ENCODE measurements around the gene CAMK2A. TPM values are rescaled to one million over a fixed set of nuclear protein-coding genes. Genes with fewer than 3 reads are reported as not detected.

CAMK2A gene
- total and polyA plus RNA-seq, 10 donors: 0.03 to 1.1 (median 0.66) TPM; not detected in 2

DNA sequence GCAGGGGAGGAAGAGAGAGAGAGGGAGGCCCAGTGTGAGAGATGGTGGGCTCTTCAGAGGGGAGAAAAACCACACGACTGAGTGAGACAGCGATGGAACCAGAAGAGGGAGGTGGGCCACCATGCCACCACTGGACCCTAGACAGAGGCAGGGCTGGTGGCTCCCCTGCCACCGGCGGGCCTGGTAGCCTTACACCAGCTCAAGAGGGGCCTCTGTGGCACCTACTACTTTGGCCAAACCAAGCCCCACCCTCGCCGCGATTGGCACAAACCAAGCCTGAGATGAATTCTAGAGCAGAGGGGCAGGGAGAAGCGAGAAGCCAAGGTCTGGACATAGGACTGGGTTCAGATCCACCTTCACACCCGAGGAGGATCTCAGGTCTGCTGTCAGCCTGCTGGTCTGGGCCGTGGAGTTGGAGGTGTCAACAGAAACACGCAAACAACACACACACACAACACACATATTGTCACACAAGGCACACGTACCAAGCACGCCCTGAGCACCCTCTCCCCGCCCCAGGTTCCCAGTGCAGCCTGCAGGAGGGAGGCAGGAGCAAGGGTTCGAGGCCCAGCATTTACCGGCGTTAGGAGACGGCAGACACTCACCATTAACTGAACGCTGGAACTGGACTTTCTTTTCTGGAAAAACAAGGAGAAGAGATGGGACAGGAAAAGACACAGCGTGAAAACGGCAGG lies 50.3 kb downstream of the CAMK2A start:
- Histone ChIP-seq H3K4me1 (peaks cover 0 to 13% (median 9%) of the 10 kb centered on the region in 6 donors), H3K36me3 (no peaks in the 10 kb centered on the region), H3K27ac (no peak overlapping the region), H3K27me3 (replicated peaks in 1 of 7) (no peaks in the 10 kb centered on the region), H3K4me3 (no peak overlapping the region), H3K9me3 (no peaks in the 10 kb centered on the region)
- TF ChIP-seq POLR2A (IDR thresholded peaks at IDR 0.05): no peak
- TF ChIP-seq, protein P1, sequence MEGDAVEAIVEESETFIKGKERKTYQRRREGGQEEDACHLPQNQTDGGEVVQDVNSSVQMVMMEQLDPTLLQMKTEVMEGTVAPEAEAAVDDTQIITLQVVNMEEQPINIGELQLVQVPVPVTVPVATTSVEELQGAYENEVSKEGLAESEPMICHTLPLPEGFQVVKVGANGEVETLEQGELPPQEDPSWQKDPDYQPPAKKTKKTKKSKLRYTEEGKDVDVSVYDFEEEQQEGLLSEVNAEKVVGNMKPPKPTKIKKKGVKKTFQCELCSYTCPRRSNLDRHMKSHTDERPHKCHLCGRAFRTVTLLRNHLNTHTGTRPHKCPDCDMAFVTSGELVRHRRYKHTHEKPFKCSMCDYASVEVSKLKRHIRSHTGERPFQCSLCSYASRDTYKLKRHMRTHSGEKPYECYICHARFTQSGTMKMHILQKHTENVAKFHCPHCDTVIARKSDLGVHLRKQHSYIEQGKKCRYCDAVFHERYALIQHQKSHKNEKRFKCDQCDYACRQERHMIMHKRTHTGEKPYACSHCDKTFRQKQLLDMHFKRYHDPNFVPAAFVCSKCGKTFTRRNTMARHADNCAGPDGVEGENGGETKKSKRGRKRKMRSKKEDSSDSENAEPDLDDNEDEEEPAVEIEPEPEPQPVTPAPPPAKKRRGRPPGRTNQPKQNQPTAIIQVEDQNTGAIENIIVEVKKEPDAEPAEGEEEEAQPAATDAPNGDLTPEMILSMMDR (IDR thresholded peaks at IDR 0.05 in 8 of 11, conservative IDR thresholded peaks at IDR 0.05 in 3 of 11): no peak
- no peak for TF ChIP-seq POLR2AphosphoS5 (IDR thresholded peaks at IDR 0.05)
- 82 to 94% (median 90%) methylated on average over 19 to 21 of the region's 21 CpGs for WGBS, 5 donors
- DNase-seq: no peak
- intact Hi-C loops (cut with DNase I; ENCODE audit: low total_unique reads): no loop called here

DNA sequence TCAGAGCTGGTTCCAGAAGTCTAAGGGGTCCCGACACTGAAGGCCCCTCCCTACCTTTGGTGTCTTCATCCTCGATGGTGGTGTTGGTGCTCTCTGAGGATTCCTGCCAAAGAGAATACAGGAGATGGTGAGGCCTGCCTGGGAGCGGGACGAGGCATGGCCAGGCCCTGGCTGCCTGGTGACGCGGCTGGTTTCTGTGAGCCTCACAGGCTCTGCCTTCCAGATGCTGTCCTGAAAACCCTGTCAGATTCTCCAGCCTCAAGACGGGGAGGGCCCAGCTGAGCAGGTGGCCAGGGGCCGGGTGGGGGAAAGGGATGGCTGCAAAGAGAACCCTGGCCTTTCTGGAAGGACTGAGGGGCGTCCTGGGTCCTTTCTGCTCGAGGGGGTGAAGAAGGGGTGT lies 50.9 kb downstream of the CAMK2A start:
- Histone ChIP-seq H3K27me3 (replicated peaks in 1 of 7) (no peaks in the 10 kb centered on the region), H3K27ac (no peak overlapping the region), H3K36me3 (no peaks in the 10 kb centered on the region), H3K4me1 (peaks cover 0 to 15% (median 10%) of the 10 kb centered on the region in 6 donors), H3K4me3 (no peak overlapping the region), H3K9me3 (no peaks in the 10 kb centered on the region)
- intact Hi-C loops (cut with DNase I; ENCODE audit: low total_unique reads): no loop called here
- WGBS, 5 donors: 78 to 91% (median 86%) methylated on average over 10 of the region's 10 CpGs
- DNase-seq: no peak
- TF ChIP-seq, protein P1 (IDR thresholded peaks at IDR 0.05 in 8 of 11, conservative IDR thresholded peaks at IDR 0.05 in 3 of 11): no peak
- TF ChIP-seq POLR2A (IDR thresholded peaks at IDR 0.05) (no peak), POLR2AphosphoS5 (IDR thresholded peaks at IDR 0.05) (no peak)

DNA sequence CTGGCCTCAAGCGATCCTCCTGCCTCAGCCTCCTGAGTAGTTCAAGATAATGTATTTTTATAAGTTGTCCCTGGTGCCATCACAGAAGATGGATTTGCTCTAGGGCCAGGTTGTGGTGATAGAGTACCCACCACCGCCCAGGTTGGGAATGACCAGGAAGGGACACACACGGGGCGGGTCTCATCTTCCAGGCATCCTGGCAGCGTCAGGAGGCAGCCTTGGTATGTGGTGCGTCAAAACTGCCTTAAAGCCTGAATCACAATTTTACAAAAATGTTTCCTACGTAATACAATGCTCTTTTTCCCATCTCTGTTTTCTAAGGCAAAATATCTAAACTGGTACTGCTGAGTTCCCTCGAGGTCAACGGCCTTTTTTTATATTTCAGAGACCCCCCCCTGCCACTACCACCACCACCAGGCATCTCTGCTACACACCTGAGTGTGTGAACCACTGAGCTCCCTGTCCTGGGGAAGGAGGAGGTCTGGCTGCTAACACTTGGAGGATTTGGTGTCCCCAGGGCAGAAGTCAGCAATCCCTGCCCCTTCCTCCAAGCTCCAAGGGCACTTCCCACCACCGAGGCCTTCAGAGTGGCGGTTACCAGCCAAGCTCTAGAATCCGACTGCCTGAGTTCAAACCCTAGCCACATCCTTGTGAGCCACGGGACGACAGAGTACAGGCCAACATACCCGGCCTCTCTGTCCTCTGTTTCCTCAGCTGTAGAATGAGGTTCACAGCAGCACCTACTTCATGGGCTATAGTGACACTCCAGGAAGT lies 52.4 kb downstream of the CAMK2A start:
- Histone ChIP-seq H3K9me3 (no peaks in the 10 kb centered on the region), H3K27me3 (replicated peaks in 1 of 7) (no peaks in the 10 kb centered on the region), H3K4me3 (no peak overlapping the region), H3K27ac (no peak overlapping the region), H3K36me3 (no peaks in the 10 kb centered on the region), H3K4me1 (peaks cover 0 to 15% (median 10%) of the 10 kb centered on the region in 6 donors)
- no peak for DNase-seq
- intact Hi-C loops (cut with DNase I; ENCODE audit: low total_unique reads): no loop called here
- 80 to 92% (median 85%) methylated on average over 15 of the region's 15 CpGs for WGBS, 5 donors
- TF ChIP-seq POLR2AphosphoS5 (IDR thresholded peaks at IDR 0.05) (no peak), POLR2A (IDR thresholded peaks at IDR 0.05) (no peak)
- TF ChIP-seq, protein P1 (IDR thresholded peaks at IDR 0.05 in 8 of 11, conservative IDR thresholded peaks at IDR 0.05 in 3 of 11): no peak

DNA sequence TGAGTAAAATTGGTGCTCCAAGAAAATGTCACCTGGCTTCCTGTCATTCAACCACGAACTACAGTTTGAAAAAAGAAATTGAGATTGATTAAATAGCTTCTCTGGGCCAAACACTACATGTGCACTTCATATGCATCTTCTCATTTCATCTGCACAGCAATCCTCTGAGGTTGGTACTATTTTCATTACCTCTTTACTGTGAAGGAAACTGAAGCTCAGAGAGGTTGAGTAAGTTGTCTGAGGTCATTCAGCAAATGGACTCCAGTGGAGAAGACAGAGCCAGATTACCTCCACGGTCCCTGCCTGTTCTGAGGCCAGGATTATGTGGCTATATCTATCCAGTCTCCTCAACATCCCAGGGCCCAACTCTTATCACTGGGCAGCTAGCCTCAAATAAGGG lies 53.3 kb downstream of the CAMK2A start:
- H3K9me3 ChIP-seq: no peaks in the 10 kb centered on the region
- 69 to 89% (median 78%) methylated on average over 2 of the region's 2 CpGs for WGBS, 5 donors
- H3K36me3 ChIP-seq: no peaks in the 10 kb centered on the region
- no peak for TF ChIP-seq POLR2AphosphoS5 (IDR thresholded peaks at IDR 0.05)
- no peaks in the 10 kb centered on the region for H3K27me3 ChIP-seq (replicated peaks in 1 of 7)
- no peak overlapping the region for H3K27ac ChIP-seq
- intact Hi-C loops (cut with DNase I; ENCODE audit: low total_unique reads): no loop called here
- peaks cover 0 to 15% (median 10%) of the 10 kb centered on the region in 6 donors for H3K4me1 ChIP-seq
- no peak for DNase-seq
- H3K4me3 ChIP-seq: no peak overlapping the region

All from spleen (tissue), 11 donors.